B cell (primary cell): Measurements from ENCODE around the gene NME2. TPM values are rescaled to one million over a fixed set of nuclear protein-coding genes. Genes with fewer than 3 reads are reported as not detected.
"Not testable (repeated sequence)": the region's sequence is repeated elsewhere in the genome, so short reads cannot be mapped to it uniquely, and the experiment has no call there.

Experiments used
- ATAC-seq: fragments of 200-7000 bp; cut with Tn5 transposase; one replicate; pipeline ENCODE4 v1.10.0; 2021; ENCODE audit warnings: low read depth, mild to moderate bottlenecking, moderate number of reproducible peaks, moderate library complexity
- CTCF ChIA-PET: fragments of 350-600 bp; sonication (Branson Sonifier 250); formaldehyde crosslinking; loops from one replicate; lab custom pipeline; 2021; ENCODE audit warnings: antibody characterized with exemption, inconsistent platforms; lab: Charles Lee
- POLR2A ChIA-PET: fragments of 350-600 bp; sonication (Branson Sonifier 250); formaldehyde crosslinking; loops from one replicate; lab custom pipeline; 2021; ENCODE audit warnings: antibody characterized with exemption; lab: Charles Lee
- DNase-seq: peaks from one replicate; pipeline ENCODE4 v3.0.0; 2013
- H2AFZ ChIP-seq: 2 replicates; pipeline ENCODE4 v1.6.1; 2012; ENCODE audit warnings: mild to moderate bottlenecking, low read depth, low read length; ENCODE audit not compliant: insufficient read depth, poor library complexity, severe bottlenecking
- H3K27ac ChIP-seq, 2 donors: 1 replicate in 1 of 2; 2 replicates in 1 of 2; pipeline ENCODE4 v1.5.1; 2012 to 2013; ENCODE audit warnings: low read length in 2 of 2, mild to moderate bottlenecking in 2 of 2, moderate library complexity in 1 of 2
- H3K27me3 ChIP-seq, 4 experiments: fragments of 200-600 bp in 1 of 4; sonication (generic) in 1 of 4; replicated peaks in 1 of 4; 1 replicate in 2 of 4; 2 replicates in 2 of 4; pipeline versions ENCODE4 v1.6.1 to v1.7.0; 2013 to 2016; ENCODE audit warnings: low read length in 3 of 4, mild to moderate bottlenecking in 2 of 4, mixed read lengths in 1 of 4, moderate library complexity in 1 of 4; ENCODE audit not compliant: insufficient read depth in 4 of 4, control insufficient read depth in 3 of 4; ENCODE audit errors: control extremely low read depth in 1 of 4
- H3K36me3 ChIP-seq, 2 experiments: replicated peaks in 1 of 2; 1 replicate in 1 of 2; 2 replicates in 1 of 2; pipeline versions ENCODE4 v1.6.1 to v1.7.1; 2013; ENCODE audit warnings: low read length in 1 of 2; ENCODE audit not compliant: insufficient read depth in 2 of 2, control insufficient read depth in 1 of 2; ENCODE audit errors: control extremely low read depth in 1 of 2, extremely low read depth in 1 of 2
- H3K4me1 ChIP-seq, 2 donors: fragments of 200-600 bp in 1 of 2; sonication (generic) in 1 of 2; 1 replicate in 1 of 2; 2 replicates in 1 of 2; pipeline versions ENCODE4 v1.5.1 to v1.6.1; 2013 to 2017; ENCODE audit warnings: low read length in 2 of 2; ENCODE audit not compliant: control insufficient read depth in 2 of 2, insufficient read depth in 2 of 2
- H3K4me2 ChIP-seq: replicated peaks from 2 replicates; pipeline ENCODE3; 2012; ENCODE audit warnings: mild to moderate bottlenecking, low read depth, low read length; ENCODE audit not compliant: poor library complexity, severe bottlenecking
- H3K4me3 ChIP-seq, 5 experiments: fragments of 200-600 bp in 1 of 5; sonication (generic) in 1 of 5; 1 replicate in 3 of 5; 2 replicates in 2 of 5; pipeline versions ENCODE4 v1.5.1 to v1.7.0; 2011 to 2016; ENCODE audit warnings: low read length in 4 of 5, mild to moderate bottlenecking in 4 of 5, low read depth in 2 of 5, control low read depth in 1 of 5, moderate library complexity in 1 of 5; ENCODE audit not compliant: insufficient read depth in 1 of 5; ENCODE audit errors: control extremely low read depth in 1 of 5, extremely low read depth in 1 of 5
- H3K79me2 ChIP-seq: fragments of 200-600 bp; sonication (generic); one replicate; pipeline ENCODE4 v1.6.0; 2016; ENCODE audit warnings: low read length; ENCODE audit not compliant: control insufficient read depth, insufficient read depth
- H3K9ac ChIP-seq: fragments of 200-600 bp; sonication (generic); 2 replicates; pipeline ENCODE4 v1.6.1; 2017; ENCODE audit warnings: mild to moderate bottlenecking, low read length, moderate library complexity
- H3K9me3 ChIP-seq, 3 donors: one replicate each; pipeline versions ENCODE4 v1.6.1 to v1.7.1; 2013; ENCODE audit warnings: low read length in 2 of 3; ENCODE audit not compliant: control insufficient read depth in 2 of 3, insufficient read depth in 1 of 3; ENCODE audit errors: control extremely low read depth in 1 of 3
- H4K20me1 ChIP-seq: 2 replicates; pipeline ENCODE4 v1.6.0; 2012; ENCODE audit warnings: mild to moderate bottlenecking, low read length; ENCODE audit not compliant: insufficient read depth, control insufficient read depth, poor library complexity, severe bottlenecking
- H3K27ac Mint-ChIP-seq: one replicate; pipeline ENCODE4 v1.8.0; 2021; ENCODE audit warnings: mixed read lengths
- H3K27me3 Mint-ChIP-seq: one replicate; pipeline ENCODE4 v1.8.0; 2021; ENCODE audit warnings: mixed read lengths
- H3K4me1 Mint-ChIP-seq: one replicate; pipeline ENCODE4 v1.8.0; 2021; ENCODE audit warnings: mixed read lengths
- H3K4me3 Mint-ChIP-seq: one replicate; pipeline ENCODE4 v1.8.0; 2021; ENCODE audit warnings: mixed read lengths
- H3K9me3 Mint-ChIP-seq: one replicate; pipeline ENCODE4 v1.8.0; 2022; ENCODE audit warnings: mixed read lengths; ENCODE audit not compliant: insufficient read depth
- EZH2 ChIP-seq: IDR thresholded peaks from 2 replicates; pipeline ENCODE4 v1.6.1; 2012; ENCODE audit warnings: borderline replicate concordance, low read depth, mild to moderate bottlenecking, moderate library complexity, low read length; ENCODE audit not compliant: insufficient read depth, poor library complexity, severe bottlenecking
- WGBS: methylation state at CpG from one replicate; pipeline ENCODE4 v1.1.5; 2013; ENCODE audit warnings: missing lambda C conversion rate; ENCODE audit not compliant: insufficient coverage; 5-methylcytosine and 5-hydroxymethylcytosine counted together
- intact Hi-C: fragments of 100-400 bp; cut with micrococcal nuclease; formaldehyde crosslinking; loops from one replicate; pipeline ENCODE4 v1.10.0; 2022
- polyA plus RNA-seq: library from polyadenylated mRNA; depleted of rRNA; stranded (reverse); fragments of >200 nt; gene quantifications from 2 replicates; pipeline ENCODE4 v1.2.3, GENCODE V29; 2012
- total RNA-seq, 2 donors: library from RNA; stranded (reverse); fragments of 120-200 nt in 1 of 2; gene quantifications; 1 replicate in 1 of 2; 2 replicates in 1 of 2; pipeline versions ENCODE4 v1.2.3 to v1.2.4, GENCODE V29; 2013 to 2022
- TF ChIP-seq, protein P1 (sequence below): fragments of 200-600 bp; IDR thresholded peaks from one replicate; pipeline ENCODE4 v1.8.0; 2022; ENCODE audit warnings: antibody characterized with exemption, mild to moderate bottlenecking

The NME2 gene
- total and polyA plus RNA-seq, 2 donors (not counting 1 experiment from before 2014, with no cell fraction given): 154 to 166 TPM

DNA sequence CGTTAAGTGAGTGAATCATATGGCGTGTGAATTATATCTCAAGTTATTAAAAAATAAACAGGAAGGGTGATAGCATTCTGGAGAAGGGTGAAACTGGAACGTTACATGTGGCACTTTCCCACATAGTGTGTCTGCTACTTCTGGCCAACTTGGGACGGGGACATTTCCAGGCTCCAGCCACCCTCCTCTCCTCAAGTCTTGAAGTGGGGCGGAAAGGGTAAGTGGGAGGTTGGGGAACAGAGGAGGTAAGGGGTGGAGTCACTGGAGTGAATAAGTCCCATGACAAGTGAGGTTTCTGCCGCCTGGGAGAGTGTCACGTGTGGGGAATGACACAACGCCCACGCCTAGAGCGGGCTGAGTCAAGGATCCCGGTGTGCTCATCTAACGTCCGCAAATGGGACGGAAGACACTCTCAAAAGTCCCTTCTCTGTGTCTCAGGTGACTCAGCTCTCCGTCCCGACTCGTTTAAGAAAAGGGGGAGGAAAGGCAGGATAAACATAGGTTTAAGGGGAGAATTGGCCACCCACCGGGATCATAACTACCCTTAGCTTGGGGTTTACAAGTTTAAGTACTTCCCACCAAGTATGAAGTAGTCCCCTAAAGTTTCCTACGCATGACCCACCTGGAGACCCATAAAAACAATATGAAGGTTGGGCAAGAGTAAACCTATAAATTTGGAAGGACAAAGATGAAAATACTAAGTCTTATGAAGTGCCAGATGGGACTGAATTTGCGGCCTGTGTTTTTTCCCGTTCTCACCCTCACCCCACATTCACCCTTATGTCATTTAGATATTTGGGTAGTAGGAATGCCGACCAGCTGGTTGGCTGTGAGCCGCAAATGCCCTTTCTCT lies 44.4 kb upstream of the NME2 start:
- peak overlapping the region; percentile 98 for H3K9ac ChIP-seq
- H3K9me3 ChIP-seq: no peaks in the 10 kb centered on the region
- ATAC-seq: peak; percentile 6
- H3K4me2 ChIP-seq: peak overlapping the region; percentile 79
- DNase-seq: peak; percentile 80
- H3K79me2 ChIP-seq: peaks cover 37% of the 10 kb centered on the region
- intact Hi-C loops: loop anchor here (1.0 to 5.0 kb wide), 2 partner anchors 45 to 72 kb away; partner anchors contain the start of gene NME2
- peaks cover 28% of the 10 kb centered on the region in 2 donors for H3K4me1 ChIP-seq
- WGBS: 17% methylated on average over 12 of the region's 23 CpGs
- H3K27me3 ChIP-seq: no peaks in the 10 kb centered on the region
- ChIA-PET POLR2A (interaction anchor here (1.7 kb wide), 1 partner anchor 256 kb away, joined by 9 read pairs; the partner anchor contains the start of gene TOB1), CTCF (interaction anchor here (1.4 to 2.6 kb wide), 2 partner anchors 32 to 118 kb away, joined by 3 to 10 read pairs; partner anchors contain the start of gene NME1)
- no peak for TF ChIP-seq EZH2
- TF ChIP-seq, protein P1, sequence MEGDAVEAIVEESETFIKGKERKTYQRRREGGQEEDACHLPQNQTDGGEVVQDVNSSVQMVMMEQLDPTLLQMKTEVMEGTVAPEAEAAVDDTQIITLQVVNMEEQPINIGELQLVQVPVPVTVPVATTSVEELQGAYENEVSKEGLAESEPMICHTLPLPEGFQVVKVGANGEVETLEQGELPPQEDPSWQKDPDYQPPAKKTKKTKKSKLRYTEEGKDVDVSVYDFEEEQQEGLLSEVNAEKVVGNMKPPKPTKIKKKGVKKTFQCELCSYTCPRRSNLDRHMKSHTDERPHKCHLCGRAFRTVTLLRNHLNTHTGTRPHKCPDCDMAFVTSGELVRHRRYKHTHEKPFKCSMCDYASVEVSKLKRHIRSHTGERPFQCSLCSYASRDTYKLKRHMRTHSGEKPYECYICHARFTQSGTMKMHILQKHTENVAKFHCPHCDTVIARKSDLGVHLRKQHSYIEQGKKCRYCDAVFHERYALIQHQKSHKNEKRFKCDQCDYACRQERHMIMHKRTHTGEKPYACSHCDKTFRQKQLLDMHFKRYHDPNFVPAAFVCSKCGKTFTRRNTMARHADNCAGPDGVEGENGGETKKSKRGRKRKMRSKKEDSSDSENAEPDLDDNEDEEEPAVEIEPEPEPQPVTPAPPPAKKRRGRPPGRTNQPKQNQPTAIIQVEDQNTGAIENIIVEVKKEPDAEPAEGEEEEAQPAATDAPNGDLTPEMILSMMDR: no peak
- Mint-ChIP-seq H3K9me3 (no peaks in the 10 kb centered on the region), H3K27me3 (no peaks in the 10 kb centered on the region), H3K4me1 (peaks cover 44% of the 10 kb centered on the region), H3K27ac (peak overlapping the region; percentile 99), H3K4me3 (peak overlapping the region; percentile 98)
- peaks cover 20% of the 10 kb centered on the region for H4K20me1 ChIP-seq
- peak overlapping the region; percentile 69 for H2AFZ ChIP-seq
- no peaks in the 10 kb centered on the region for H3K36me3 ChIP-seq
- peak overlapping the region; percentile 93 to 94 for H3K27ac ChIP-seq
- peak overlapping the region; percentile 73 to 82 (median 81) for H3K4me3 ChIP-seq

DNA sequence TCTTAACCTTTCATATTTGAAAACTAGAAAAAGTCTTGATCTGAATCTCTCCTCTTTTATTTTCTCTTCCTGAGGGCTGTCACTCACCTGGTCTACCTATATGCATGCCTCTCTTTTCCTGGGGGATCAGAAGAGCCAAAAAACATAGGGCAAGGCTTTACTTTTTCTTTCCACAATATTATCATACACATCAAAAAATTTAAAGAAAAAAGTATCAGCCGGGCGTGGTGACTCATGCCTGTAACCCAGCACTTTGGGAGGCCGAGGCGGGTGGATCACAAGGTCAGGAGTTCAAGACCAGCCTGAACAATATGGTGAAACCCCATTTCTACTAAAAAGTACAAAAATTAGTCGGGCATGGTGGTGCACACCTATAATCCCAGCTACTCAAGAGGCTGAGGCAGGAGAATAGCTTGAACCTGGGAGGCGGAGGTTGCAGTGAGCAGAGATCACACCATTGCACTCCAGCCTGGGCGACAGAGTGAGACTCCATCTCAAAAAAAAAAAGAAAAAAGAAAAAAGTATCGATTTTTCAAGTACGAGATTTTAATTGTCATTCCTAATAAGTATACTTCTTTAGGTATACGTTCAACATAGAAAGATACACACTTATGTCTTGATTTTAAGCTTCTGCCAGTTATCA lies 43.6 kb upstream of the NME2 start:
- Histone ChIP-seq H2AFZ (peak overlapping the region; percentile 69), H3K4me1 (peaks cover 27% of the 10 kb centered on the region in 2 donors), H3K79me2 (peaks cover 29% of the 10 kb centered on the region), H4K20me1 (peaks cover 13% of the 10 kb centered on the region)
- H3K27ac ChIP-seq, H3K9me3 Mint-ChIP-seq, H3K9ac ChIP-seq, H3K4me2 ChIP-seq, POLR2A ChIA-PET, H3K36me3 ChIP-seq, ATAC-seq, DNase-seq, H3K9me3 ChIP-seq, H3K27me3 ChIP-seq, H3K4me3 ChIP-seq, H3K27me3 Mint-ChIP-seq: not testable (repeated sequence)
- intact Hi-C loops: loop anchor here (5.0 kb wide), 1 partner anchor 45 kb away; the partner anchor contains the start of gene NME2
- peak overlapping the region; percentile 44 for H3K4me3 Mint-ChIP-seq
- CTCF ChIA-PET: interaction anchor here (0.7 to 2.6 kb wide), 7 partner anchors 10 to 123 kb away, joined by 3 to 10 read pairs (median 3); partner anchors contain the start of gene NME1
- peak overlapping the region; percentile 99 for H3K27ac Mint-ChIP-seq
- H3K4me1 Mint-ChIP-seq: peaks cover 39% of the 10 kb centered on the region
- WGBS: 95% methylated on average over 4 of the region's 10 CpGs
